ENCODE measurements around the gene NAT9.

The NAT9 gene

DNA sequence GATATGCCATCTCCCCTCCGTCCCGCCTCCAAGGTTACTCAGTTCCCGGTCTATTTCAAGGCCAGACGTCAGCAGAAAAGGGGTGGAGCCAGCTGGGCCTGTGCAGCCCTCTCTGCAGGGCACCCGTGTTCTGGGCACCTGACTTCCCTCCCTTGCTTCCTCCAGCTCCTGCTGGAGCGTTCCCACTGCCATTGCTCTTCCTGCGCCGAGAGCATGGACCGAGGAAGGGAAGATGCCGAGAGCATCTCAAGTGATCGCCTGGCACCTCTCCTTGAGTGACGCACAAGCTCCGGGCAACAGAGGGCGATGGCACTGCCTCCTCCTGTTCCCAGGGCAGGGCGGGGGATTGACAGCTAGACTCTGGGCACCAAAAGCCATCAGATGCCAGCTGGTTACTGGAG lies 29.4 kb upstream of the NAT9 start:
- no peak for DNase-seq (ENCODE audit: low spot score)

DNA sequence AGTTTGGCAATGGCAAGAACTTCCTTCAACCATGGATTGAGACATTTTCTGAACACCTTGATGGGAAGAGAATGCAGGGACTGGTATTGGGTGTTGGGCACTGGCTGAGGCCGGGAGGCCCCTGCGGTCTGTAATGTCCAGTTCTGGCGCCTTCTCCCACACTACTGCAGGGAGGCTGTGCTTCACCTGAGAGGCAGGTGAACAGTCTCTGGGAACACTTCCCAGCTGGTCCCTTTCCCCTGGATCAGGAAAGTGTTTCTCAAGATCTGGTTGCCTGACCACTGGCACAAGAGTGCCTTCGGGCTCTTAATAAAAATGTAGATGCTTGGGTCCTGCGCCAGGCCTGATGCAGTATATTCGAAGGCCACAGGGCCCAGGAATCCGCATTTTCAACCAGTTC lies 28.5 kb upstream of the NAT9 start:
- DNase-seq (ENCODE audit: low spot score): no peak

DNA sequence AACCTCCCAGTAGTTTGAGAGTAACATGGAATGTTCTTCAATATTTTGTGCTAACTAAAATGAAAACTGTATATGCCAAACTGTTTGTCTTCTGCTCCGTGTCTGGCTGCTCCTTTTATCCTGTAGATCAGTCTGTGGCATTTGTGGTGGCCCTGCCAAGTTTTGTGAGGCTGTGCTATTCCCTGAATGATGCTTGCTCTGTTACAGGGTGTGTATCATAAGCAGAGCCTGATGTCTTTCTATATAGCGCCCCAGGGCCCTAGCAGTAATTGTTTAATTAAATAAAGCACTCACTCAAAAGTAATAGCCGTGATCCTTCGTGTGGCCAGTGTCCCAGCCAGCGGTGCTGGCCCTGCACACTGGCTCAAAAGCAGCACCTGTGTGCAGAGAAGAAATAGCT lies 27.8 kb upstream of the NAT9 start:
- DNase-seq (ENCODE audit: low spot score): no peak

DNA sequence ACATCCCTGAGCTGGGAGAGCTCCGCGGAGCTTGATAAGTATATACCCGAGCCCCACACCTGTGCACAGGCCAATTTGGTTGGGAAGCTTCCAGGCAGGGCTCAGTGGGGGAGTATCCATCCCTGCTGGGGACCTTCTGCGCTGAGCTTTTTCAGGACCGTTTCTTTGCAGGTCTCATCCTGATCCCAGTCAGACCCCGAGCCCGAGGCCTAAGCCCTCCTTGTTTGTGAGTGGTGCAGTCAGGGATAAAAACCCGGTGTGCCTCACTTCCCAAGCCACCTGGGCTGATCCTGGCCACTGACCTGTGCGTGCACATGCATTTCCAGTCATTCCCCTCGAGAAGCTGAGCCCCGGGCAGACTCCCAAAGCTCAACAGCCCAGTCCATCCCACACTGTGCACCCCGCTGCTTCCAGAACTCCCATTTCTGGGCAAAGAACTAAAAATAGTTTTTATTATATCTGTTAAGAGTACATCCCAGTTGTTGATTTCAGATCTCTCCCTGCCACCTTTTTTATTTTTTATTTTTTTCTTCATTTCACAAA lies 27.3 kb upstream of the NAT9 start:
- DNase-seq (ENCODE audit: low spot score): no peak

DNA sequence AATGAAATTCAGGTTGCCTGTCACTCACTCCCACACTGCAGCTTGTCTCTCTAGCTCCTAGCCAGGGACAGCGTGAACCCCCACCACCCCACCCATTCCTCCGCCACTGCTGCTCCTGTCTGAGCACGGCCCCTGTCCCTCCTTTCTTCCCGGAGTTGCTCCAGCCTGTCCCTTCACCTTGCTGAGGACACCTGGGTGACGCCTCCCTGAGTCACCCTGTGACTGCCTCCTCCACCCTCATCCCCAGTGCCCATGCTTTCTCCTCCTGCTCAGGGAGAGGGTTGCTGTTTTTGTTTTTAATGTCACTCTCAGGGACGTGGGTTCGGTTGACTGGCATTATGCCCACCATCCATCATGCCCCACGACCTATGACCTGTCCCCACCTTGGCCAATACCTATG lies 25.8 kb upstream of the NAT9 start:
- DNase-seq (ENCODE audit: low spot score): no peak

DNA sequence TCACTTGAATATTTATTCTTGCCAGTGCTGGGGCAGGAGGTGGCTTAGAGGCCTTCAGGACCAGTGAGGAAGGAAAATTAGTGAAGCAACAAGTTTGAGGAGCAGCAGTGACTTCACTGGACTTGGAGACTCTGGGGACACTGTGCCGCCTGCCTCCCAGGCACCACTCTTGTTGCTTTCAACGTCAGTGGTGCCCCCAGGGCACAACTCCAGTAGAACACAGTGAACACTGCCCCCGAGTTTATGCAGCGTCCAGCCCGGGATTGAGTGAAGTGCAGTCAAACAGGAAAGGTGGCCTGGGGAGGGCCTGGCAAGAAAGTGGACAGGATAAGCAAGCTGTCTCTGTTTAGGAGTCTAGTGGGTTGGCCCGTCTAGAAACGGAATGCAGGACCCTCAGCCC lies 24.4 kb upstream of the NAT9 start:
- no peak for DNase-seq (ENCODE audit: low spot score)

DNA sequence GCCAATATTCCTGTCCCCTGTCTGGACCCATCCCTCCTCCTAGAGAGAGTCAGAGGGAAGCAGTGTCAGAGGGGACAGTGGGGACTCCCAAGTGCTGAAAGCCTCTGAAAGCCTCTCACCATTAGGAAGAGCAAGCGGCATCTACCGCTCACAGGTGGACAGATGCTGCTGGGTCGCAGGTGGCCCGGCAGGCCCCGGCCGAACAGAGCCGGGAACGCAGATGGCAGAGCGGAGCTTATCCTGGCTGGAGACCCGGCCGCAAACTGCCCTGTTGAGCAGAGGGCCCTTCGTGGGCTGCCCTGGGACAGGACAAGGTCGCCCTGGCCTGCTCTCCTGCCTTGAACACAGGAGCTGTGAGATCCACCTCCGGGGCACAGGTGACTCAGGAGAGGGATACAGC lies 23.0 kb upstream of the NAT9 start:
- DNase-seq (ENCODE audit: low spot score): no peak

DNA sequence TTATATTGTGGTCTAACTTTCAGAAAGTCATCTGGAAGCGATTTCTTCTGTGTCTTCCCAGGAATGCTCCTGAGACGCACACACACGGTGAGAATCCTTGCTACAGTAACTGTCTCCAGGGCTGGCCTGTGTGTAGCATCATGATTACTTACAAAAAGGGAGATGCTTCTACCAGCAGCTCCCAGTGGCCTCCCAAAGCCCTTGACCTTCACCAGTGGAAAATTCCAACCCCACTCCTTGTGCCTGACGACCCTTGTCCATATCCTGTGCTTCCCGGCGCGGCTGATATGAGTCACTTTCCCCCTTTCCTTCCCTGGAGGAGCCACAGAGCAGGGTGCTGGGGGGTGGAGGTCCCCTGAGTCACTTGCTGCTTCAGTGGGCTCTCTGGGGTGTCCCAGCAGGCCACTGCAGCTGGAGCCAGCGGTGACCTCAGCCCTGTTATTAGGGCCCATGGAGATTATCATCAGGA lies 22.1 kb upstream of the NAT9 start:
- DNase-seq (ENCODE audit: low spot score): no peak

DNA sequence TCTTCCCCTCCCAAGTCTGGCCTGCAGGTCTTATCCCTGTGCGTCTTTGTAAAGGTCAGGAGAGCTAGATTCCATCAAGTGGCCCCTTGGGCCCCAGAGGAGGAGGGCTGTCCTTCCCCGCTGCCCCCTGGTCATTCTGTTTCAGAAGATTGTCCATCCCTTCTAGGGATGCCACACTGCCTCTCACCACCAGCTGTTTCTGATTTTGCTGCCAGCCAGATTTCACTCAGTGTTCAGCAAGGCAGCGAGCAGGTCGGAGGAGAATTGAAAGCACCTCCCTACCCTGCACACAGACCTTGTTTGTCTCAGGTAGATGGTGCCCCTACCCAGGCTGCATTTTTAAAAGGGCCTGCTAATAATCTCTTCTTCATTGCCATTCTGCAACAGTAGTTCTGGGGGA lies 21.7 kb upstream of the NAT9 start:
- DNase-seq (ENCODE audit: low spot score): no peak

DNA sequence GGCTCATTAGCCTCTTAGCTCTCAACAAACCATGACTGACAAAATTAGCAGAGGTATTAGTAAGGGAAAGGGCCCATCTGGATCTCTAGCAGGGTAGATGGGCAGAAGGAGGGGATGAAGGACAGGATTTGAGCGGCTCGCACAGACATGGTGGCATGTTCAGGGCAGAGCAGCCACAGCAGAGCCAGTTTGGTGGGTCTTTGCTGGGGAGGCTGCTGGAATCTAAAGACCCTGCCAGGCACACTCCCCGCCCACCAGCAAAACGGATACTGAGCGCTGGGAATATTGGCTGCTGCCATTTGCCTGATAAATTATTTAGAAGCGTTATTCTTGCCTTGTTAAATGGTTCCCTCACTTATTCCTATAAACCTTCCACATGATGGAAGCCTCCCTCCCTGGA lies 20.7 kb upstream of the NAT9 start:
- DNase-seq (ENCODE audit: low spot score): no peak

DNA sequence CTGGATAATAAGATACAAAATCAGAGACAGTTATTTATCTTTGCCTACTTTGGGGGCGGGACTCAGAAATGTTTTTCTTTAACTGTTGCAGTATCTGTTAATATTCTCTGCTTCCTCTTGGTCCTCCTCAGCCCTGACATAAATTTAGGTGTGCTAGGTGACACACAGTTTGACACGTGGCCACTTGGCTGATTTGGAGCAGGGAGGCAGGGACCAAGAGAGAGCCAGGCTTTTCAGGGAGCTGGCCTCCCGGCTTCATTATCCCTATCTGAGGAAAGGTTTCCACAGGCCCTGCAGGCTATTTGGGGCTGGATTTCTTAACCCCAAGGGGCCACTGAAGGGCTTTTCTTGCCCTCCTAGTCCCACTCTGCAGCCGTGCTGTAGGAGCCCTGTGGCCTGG lies 20.1 kb upstream of the NAT9 start:
- no peak for DNase-seq (ENCODE audit: low spot score)

DNA sequence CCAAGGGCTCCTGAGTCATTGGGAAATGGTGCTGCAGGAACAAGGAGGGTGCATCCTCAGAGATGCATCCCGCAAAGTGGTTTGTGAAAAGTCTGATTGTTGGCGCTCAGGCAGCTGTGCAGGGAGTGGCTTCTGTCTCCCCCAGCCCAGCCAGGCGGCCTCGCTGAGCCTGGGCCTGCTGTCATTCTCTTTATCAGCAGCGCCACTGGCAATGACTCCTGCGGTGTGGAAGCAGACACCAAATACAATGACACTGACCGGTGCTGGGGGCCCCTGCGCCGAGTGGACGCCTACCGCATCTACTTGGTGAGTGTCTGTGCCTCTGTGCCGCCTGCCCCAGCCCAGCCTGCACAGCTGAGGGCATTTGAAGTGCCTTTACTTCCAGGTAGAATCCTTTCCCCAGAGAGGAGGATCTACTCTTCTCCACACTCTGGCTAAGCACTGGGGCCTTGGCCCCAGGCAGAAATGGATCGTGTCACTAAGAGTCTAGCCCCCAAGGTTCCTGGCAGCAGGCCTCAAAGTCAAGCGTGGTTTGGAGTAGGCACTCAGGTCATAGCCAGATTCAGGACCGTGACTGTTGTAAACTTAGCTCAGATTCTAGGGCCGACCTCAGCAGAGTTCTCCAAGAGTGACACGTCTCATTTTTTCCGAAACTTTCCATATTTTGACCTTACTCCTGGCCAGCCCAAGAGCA lies 19.3 kb upstream of the NAT9 start:
- no peak for DNase-seq (ENCODE audit: low spot score)

DNA sequence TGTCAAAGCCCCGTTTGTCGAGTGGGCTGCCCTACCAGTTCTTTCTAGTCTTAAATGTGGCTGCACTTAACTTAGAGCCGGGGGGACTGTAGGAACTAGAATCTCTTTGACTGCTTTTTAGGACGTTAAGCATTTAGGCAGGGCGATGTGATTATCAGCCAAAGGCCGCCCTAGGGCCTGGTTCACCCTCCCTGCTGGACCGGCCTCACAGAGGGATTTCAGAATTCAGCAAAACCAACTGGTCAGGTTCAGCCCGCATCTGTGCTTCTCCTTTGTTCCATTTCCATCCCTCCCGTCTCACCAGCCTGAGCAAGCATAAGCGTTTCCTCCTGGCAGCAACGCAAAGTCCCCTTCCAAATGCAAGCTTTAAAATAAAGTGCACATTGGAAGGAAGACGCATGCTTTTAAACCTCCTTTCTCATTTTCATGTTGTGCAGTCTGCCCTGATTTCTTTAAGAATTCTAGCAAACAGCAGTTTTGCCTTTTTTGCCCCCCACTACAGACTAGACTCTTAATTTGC lies 16.5 kb upstream of the NAT9 start:
- DNase-seq (ENCODE audit: low spot score): no peak

DNA sequence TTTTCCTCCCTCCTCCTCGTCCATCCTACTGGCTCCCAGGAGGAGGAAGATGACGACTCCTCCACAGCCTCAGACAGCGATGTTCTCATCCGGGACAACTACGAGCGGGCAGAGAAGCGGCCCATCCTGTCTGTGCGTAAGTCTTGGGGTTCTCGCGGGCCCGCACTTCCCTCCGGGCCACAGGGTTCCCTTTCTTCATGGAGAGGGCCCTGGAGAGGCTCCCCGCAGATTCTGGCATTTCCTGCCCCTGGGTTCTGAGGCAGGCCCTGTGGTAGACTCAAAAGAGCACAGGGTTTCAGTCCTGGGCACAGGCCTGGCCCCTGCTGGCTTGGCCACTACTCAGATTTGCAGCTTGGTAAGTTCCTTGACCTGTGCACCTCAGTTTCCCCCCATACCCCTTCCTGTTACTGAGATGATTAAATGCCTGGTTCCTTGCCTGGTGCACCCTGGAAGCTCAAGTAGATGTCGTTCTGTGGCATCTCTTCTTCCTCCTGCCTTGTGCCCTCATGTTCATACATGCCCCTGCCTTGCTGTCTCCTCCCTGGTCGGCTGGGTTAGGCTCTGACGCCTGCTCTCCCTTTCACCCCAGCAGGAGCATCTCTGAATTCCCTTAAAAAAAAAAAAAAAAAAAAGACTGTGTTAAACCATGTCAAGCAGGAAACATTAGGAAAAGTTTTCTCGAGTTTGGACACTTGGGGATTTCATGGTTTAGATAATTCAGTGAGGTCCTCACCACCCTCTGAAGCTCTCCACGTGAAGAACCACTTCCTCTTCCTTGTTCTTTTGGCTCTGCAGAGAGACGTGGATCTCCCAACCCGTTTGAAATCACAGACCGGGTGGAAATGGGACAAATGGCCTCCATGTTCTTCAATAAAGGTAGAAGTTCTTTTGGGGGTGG lies 14.3 kb upstream of the NAT9 start:
- no peak for DNase-seq (ENCODE audit: low spot score)

DNA sequence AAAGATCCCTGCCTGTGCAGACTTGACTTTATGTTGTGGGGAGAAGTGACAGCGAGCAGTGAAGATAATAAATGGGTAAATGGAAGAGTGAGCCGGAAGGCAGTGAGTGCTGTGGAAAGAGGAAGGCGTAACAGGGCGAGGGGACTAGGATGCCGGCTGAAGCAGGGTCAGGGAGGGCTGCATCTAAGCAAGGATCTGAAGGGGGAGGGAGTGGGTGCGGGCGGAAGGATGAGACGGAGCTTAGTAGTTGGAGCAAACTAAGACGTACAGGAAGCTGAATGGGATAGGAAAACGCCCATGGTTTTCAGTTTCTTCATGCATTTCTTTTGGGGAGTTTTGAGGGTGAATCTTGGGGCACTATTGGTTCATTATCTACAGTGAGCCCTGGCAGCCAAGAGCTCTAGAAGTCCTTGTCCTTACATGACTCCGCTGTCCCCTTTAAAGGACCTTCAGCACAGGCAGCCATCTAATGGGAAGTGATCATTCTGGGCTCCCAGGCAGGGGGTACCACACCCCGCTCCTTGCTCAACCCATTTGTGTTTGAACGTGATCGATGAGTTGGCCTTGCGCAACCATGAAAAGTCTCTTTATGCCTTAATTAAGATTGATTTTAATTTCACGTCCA lies 10.4 kb upstream of the NAT9 start:
- DNase-seq (ENCODE audit: low spot score): no peak

DNA sequence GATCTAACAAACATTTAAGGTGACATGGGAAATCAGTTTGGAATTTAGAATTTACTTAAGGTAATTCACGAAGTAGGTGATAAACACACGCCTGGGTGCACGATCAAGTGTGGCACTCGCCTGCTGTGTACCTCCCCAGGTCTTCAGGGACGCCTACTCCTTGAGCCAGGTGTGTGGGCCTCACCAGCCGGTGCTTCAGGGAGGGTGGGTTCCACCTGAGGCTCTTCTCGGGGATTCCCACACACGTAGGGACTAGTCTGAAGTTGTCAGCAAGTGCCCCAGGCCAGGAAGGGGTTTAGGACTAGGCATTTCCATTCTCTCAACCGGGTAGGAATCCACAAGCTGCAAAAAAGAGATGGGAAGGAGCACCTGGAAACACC lies 9.8 kb upstream of the NAT9 start:
- no peak for DNase-seq (ENCODE audit: low spot score)

DNA sequence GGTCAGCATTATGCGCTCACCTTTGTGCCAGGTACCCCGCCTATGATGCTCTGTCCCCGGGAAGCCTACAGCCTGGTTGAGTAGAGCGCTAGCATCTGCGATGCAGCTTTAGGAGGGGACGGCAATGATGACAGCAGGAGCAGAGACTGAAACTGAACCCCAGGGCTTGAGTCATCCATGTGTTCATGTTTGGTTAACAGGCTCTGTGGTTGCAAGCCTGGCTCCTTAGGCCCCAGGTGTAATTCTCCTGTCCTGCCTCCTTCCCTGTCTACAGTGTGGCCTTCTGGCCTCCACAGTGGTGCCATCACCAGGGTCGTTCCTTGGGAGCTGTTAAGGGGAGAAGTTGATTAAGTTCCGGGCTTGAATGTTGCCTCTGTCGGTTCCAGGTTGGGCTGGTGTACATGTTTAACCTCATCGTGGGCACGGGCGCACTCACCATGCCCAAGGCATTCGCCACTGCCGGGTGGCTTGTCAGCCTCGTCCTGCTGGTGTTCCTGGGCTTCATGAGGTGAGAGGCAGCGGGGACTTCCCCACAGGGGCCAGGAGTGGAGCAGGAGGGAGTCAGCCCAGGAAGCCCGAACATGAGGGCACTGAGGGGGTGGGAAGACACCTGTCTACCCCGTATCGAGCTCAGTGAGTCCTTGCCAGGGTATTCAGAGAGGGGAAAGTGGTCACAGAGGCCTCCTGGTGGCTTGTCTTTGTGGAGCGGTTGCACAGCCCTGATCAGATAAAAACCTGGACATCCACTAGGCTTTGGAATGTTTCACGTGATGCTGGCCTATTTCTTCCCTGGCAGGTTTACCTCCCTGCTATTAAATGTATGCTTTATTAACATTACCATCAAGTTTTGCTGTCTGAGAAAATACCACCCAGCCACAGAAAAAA lies 9.2 kb upstream of the NAT9 start:
- DNase-seq (ENCODE audit: low spot score): no peak

DNA sequence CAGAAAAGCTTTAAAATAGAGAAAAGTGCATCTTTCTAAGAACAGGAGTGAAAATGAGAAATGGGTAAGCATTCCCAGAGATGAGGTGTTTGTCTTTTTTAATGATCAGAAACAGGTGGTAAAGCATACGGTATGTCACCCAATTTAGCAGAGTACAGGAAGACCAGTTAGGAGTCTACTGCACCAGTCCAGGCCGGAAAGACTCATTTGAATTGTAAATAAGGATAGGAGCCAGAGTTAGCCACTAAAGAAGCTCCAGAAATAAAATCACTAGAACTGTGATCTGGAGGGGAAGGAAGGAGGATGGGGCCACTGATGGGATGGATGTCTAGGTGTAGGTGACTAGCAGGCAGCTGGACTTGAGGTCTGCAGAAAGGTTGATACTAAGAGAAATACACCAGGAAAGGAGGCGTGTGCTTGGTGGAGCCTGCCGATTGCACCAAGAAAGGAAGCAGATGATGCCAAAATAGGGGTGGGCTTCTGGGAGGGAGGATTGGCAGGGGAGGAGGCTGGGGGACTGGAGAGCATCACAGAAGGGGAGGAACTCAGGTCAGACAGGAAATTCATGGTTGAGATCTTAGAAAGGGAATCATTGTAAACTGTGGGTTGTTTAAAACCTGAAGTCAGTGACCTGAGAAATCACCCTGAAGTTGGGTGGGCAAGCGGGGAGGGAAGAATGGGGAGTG lies 8.1 kb upstream of the NAT9 start:
- DNase-seq (ENCODE audit: low spot score): no peak

DNA sequence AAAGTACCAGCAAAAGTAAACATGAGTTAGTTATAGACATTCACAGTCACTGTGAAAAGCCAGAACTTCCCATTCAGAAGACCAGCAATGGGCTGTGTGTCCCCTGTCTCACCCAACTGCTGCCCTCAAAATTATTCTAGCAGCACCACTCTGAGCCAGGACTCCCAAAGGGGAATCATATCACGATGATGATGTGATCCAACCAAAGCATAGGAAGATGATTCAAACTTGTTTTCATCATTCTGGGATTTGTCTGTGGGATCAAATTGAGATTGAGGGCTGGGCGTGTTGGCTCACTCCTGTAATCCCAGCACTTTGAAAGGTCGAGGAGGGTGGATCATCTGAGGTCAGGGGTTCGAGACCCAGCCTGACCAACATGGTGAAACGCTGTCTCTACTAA lies 6.4 kb upstream of the NAT9 start:
- no peak for DNase-seq (ENCODE audit: low spot score)

DNA sequence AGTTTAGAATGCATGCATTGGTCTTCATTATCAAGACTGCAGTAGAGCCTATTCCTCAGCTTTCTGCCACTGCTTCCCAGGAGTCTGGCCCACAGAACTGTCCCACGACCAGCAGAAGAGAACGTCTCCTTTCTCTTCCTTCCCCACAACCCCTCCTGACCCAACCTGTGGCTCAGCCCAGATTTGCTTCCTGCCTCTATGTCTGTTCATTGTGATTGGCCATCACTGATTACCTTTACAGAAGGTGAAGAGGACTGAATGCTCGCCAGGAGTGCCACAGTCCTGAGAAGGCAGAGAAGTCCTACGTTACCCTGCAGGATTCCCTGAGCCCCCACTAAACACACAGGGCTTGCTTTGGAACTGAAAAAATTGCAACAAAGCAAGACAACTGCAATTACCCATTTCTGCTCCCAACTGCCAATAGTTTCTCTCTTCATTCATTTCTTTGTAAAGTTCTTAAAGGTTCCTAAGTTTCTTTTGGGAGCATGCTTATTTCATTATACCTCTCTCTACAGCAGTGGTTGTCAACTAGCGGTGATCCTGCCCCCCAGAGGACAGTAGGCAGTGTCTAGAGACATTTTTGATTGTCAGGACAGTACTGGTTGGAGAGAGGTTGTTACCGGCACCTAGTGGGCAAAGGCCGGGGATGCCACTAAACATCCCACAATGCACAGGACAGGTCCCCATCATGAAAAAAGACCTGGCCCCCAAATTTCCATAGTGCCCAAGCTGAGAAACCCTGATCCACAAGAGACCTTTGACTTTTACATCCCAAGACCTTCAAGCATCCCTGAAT lies 4.5 kb upstream of the NAT9 start:
- peak; percentile 15 for DNase-seq (ENCODE audit: low spot score)

Measured in hematopoietic multipotent progenitor cell treated with erythropoietin and hydrocortisone succinate and interleukin-3 and kit ligand, for 15 days (in vitro differentiated cells).